NOMO-1 treated with DMSO at 0.1 percent for 48 hours (cell line): ENCODE measurements around the gene NECTIN1.

Source experiments
- DNase-seq: peaks from one replicate; lab custom pipeline; 2025; ENCODE audit not compliant: unreplicated experiment; lab: John Stamatoyannopoulos, UW

The NECTIN1 gene

DNA sequence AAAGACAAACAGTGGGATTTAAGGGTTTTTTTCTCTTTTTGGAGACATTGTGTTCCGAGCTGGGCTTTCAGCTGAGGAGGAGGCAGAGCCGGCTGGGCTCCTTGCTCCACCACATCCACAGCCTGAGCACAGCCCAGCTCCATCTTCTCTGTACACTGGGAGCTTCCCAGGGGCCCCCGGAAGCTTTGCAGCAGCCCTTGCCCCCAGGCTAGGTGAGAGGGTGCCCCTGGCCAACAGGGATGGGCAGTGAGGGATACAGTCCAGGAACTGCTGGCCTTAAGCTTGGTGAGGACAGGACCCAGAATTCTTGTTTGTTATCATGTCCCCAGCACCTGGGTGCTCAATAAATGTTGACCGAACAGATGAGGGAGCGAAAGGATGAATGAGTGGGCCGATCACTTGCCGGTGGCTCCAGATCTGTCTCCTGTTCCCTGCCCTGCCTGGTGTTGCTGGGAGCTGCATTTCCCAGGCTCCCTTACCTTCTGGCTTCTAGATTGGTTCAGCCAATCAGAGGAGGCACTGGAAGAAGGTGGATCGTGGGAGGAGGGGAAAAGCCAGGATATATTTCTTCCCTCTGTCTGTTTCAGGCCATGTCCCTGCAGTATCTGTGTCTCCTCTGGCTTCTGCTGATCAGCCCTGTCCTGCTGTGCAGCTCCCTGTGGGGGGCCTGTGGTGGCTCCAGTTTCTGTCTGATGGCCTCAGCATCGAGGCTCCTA, 26.5 kb upstream of the NECTIN1 start:
- no peak for DNase-seq

- no peak for DNase-seq
These were observed 25.8 kb upstream of the NECTIN1 start for GRCh38 chr11:119754656-119755355.

DNA sequence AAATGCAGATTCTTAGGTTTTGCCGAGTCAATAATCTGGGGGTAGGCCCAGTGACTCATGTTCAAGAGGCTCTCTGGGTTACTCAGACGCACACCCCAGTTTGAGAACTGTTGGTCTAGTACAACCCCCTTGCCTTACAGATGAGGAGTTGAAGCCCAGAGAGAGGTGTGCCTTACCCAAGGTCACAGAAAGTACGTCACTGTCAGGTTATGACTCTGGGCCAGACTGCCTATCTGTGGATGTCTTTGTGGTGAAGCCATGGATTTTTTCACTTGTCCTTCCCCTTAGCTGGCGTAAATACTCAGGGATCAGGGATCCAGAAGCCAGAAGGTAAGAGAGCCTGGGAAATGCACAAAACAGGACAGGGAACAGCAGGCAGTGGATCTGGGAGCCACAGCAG, 25.2 kb upstream of the NECTIN1 start:
- no peak for DNase-seq

DNA sequence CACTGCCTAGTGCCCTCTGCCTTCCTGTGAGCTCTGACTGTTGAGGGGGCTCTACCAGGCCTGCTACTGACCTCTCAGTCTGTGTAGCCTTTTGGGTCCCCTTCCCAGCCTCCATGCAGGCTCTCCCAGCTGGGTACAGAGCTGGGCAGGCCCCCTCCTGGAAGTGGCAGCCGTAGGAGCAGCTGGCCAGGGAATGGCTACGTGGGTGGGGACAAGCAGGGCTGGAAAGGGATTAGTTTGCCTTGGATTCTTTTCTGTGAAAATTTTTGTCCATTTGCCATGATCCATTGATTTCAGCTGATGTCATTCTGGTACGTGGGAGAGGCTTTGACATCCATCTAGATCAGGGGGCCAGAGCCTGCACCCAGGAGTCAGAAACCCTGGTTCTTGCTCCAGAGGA, 23.9 kb upstream of the NECTIN1 start:
- no peak for DNase-seq

GRCh38 chr11:119752345-119752871, 23.4 kb upstream of the NECTIN1 start:
- no peak for DNase-seq

DNA sequence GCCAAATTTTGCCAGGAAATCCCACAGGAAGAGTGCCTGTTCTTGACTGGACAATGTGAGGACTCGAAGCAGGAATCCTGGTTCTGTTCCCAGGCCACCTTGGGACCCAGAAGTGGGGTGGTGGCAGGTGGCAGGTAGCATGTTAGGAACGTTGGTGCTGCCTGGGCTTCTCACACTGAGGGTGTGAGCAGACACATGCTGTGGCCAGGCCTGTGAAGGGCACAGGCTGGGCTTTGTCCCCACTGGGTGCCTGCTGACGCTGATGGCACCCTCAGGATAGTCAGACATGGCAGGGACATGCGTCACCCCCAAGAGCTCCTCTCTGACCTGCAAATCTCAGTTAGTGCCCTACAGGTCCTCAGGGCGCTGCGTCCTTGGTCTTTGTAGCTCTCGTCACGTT, 21.1 kb upstream of the NECTIN1 start:
- DNase-seq = no peak

GRCh38 chr11:119749006-119749565, 20.1 kb upstream of the NECTIN1 start:
- DNase-seq = no peak

DNA sequence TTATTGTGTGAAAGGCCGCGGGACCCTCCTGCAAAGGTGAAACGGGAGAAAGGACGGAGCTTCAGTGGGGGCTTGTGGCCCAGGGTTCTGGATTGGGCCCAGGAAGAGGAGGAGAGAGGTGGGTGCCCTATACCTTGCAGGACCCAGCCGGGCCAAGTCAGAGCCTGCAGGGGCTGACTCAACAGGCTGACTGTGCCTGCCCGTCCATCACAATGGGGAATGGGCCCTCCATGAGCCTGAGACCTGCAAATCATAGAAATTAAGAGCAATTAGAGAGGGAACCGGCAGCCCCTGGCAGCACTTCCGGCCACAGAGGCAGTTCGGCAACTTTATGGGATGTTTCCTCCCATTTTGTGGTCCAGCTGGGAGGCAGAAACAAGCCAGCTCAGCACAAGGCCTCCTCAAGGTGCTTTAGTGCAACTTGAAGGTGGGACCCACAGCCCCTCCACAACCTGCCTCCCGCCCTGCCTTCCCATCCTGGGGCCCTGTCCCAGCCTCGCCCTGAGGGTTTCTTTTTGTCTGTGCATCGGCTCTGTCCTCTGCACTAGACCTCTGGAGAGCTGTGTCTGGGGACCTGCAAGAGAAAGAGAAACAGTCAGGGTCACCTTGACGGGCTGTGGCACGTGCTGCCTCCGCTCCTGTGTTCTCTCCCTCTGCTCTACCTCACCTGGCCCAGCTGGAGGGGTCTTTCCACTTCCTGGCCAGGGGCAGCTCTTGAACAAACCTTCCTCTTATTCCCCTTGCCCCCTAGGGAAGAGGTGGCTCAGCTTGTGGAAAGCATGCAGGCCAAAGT, 19.1 kb upstream of the NECTIN1 start:
- peak; percentile 51 for DNase-seq

DNA sequence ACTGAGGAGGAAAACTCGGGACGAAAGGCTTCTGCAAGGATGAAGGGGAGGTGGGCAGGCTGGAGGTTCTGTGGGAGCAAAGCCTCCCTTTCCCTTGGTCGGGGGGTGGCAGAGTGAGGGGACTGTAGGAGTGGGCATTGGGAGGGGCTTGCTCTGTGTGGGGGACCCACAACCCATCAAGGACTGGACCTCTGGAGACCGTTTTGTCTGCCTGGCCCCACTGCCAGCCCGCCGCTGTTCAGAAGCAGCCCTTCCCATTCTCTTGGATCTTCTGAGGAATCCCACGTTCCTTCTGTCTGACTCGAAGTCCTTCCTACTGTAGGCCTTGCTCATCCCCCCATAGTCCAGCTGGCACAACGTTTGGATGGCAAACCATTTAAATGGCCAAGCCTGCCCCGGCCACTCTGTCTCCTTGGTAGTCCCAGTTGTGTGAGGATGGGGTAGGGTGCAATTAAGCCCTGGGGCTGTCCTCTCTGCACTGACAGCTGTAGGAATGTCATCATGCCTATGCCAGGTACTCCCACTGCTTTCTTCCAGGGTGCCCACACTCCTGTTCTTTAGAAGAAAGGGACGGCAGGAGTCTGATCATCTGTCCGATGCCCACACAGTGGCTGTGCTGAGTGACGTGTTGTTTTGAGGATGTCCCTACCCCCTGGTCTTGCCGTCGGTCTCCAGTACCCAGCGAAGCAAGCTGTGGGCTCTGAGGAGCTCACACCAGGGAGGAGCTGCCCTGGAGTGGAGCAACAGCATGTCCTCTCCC, 17.0 kb upstream of the NECTIN1 start:
- DNase-seq = no peak

DNA sequence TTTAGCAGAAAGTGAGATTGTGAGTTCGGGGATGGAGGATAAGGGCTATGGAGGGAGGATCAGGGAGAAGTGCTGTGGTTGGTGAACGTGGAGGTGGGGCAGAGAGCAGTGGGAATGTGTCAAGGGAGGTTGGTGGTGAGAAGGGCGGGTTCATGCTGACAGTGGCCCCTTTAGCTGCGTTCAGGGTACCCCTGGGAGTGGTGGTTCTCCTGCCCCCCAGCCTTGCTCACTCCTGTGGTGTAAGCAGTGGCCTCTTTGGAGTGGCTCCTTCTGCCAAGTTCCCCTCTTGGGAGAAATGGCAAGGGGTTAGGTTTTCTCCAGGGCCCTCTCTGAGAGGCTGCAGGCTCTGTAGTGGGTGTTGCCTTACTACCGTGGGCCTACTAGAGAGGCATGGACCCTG, 16.1 kb upstream of the NECTIN1 start:
- DNase-seq = no peak

GRCh38 chr11:119744577-119744976, 15.6 kb upstream of the NECTIN1 start:
- DNase-seq = no peak

- DNase-seq = no peak
These were observed 14.0 kb upstream of the NECTIN1 start for GRCh38 chr11:119743006-119743405.

DNA sequence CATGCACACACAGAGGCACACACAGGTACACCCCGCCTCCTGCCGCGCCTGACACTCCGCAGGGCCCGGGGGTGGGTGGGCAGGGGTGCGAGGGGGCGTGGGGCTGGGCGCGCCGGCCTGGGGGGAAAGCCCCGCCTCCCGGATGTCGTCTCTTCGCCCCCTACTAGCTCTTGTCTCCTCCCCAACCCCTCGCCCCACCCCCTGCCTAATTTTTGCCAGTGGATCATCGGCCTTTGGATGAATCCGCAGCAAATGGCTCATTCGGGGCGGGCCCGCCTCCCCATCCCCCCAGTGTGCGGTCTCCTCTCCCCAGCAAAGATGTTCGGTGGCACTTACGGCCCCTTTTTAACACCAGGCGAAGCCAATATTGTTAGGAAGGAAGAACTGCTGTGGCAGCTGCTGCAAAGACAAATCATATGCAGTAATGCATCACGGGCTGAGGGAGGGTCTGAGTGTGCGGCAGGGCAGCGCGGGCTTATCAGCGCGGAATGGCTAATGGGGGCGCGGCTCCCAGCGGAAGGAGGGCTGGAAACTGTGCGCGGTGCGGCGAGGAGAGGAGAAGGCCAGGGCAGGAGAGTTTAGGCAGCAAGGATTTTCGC, 13.4 kb upstream of the NECTIN1 start:
- peak; percentile 22 for DNase-seq

- DNase-seq = peak; percentile 2
These were observed 12.6 kb upstream of the NECTIN1 start for GRCh38 chr11:119741369-119742262.

DNA sequence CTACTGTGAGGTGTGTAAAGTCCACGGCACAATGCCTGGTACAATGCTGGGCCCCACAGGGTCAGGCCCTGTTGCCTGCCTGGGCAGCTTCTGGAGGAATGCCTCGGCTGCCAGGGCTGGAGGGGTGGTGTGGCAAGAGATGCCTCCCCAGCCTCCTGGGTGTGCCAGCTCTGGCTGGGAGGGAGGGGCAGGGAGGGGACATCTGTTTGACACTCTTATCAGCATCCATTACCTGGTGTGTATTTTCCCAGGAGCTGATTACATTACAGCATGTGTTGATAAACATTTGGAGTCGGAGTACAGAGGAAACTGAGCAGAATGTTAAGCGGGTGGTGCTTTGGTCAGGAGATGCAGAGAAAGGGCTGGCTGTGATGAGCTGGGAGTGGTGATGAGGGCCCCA, 11.0 kb upstream of the NECTIN1 start:
- DNase-seq = no peak

- DNase-seq = no peak
These were observed 10.2 kb upstream of the NECTIN1 start for GRCh38 chr11:119739021-119739703.

DNA sequence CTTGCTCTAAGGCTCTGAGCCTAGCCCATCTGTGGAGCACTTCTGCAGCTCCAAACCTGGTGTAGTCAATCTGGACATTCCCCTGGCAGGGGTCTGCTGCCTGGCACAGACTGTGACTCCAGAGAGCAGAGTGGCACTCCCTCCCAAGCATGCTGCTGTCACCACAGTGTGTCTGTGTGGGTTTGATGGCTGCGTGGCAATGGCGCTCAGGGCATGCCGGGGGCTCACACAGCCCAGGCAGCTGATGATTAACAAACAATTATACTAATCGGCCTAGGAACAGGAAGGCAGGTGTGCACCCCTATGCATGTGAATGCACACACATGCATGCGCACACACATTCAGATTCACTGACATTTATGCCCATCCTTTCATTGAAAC, 9.0 kb upstream of the NECTIN1 start:
- DNase-seq = no peak

DNA sequence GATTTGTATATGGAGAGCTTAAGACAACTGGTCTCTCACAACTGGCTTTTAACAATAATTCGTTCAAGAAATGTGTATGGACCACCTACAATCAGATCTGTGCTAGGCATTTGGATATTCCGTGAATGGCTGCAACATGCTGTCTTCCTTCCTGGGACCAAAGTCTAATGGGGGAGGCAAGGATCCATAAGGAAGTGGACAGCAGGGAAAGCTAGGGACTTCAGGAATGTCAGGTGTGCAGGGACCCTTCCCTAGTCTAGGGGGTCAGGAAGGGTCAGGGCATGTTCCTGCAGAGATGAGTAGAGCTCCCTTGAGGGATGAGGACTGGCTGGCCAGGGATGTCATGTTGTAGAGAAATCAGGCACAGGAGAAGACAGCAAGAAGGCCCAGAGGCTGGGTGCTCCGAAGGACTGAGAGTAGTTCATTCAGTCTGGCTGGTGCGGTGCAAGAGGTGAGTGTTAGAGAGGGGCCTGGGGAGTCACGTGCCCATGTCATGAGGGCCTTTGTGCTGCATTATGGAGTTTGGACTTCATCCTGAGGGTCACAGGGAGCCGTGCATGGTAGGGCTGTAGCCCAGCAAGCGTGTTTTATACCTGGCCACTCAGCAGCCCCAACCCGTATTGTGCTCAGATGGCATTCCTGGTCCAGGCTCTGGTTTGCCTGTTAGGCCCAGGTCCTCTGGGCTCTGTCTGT, 8.5 kb upstream of the NECTIN1 start:
- DNase-seq = no peak
